Measurements from ENCODE around the gene SMPD3.

The SMPD3 gene

GRCh38 chr16:68460067-68460466 is 11.8 kb upstream of the SMPD3 start:
- TF ChIP-seq TAF1 (IDR thresholded peaks at IDR 0.05; ENCODE audit: borderline replicate concordance, insufficient read depth, low read length) (no peak), SIN3A (IDR thresholded peaks at IDR 0.05; ENCODE audit: borderline replicate concordance, insufficient read depth, low read length) (no peak), FOXP2 (optimal IDR thresholded peaks at IDR 0.05; ENCODE audit: borderline replicate concordance, extremely low read depth, extremely low read length, insufficient read depth) (no peak), REST (IDR thresholded peaks at IDR 0.05; ENCODE audit: insufficient read depth in 1 of 2, low read depth in 2 of 2, low read length in 2 of 2) (no peak), POLR2AphosphoS5 (IDR thresholded peaks at IDR 0.05; ENCODE audit: low read depth, low read length) (no peak)

- TF ChIP-seq POLR2AphosphoS5 (IDR thresholded peaks at IDR 0.05; ENCODE audit: low read depth, low read length) (no peak), TAF1 (IDR thresholded peaks at IDR 0.05; ENCODE audit: borderline replicate concordance, insufficient read depth, low read length) (no peak), SIN3A (IDR thresholded peaks at IDR 0.05; ENCODE audit: borderline replicate concordance, insufficient read depth, low read length) (no peak), FOXP2 (optimal IDR thresholded peaks at IDR 0.05; ENCODE audit: borderline replicate concordance, extremely low read depth, extremely low read length, insufficient read depth) (no peak)
Observed at GRCh38 chr16:68459457-68459856, 11.1 kb upstream of the SMPD3 start.

GRCh38 chr16:68458551-68458950 is 10.2 kb upstream of the SMPD3 start:
- TF ChIP-seq FOXP2 (optimal IDR thresholded peaks at IDR 0.05; ENCODE audit: borderline replicate concordance, extremely low read depth, extremely low read length, insufficient read depth) (no peak), TAF1 (IDR thresholded peaks at IDR 0.05; ENCODE audit: borderline replicate concordance, insufficient read depth, low read length) (no peak), POLR2AphosphoS5 (IDR thresholded peaks at IDR 0.05; ENCODE audit: low read depth, low read length) (no peak), SIN3A (IDR thresholded peaks at IDR 0.05; ENCODE audit: borderline replicate concordance, insufficient read depth, low read length) (no peak), REST (IDR thresholded peaks at IDR 0.05; ENCODE audit: insufficient read depth in 1 of 2, low read depth in 2 of 2, low read length in 2 of 2) (no peak)

GRCh38 chr16:68458101-68458500 is 9.8 kb upstream of the SMPD3 start:
- TF ChIP-seq TAF1 (IDR thresholded peaks at IDR 0.05; ENCODE audit: borderline replicate concordance, insufficient read depth, low read length) (no peak), POLR2AphosphoS5 (IDR thresholded peaks at IDR 0.05; ENCODE audit: low read depth, low read length) (no peak), FOXP2 (optimal IDR thresholded peaks at IDR 0.05; ENCODE audit: borderline replicate concordance, extremely low read depth, extremely low read length, insufficient read depth) (no peak), SIN3A (IDR thresholded peaks at IDR 0.05; ENCODE audit: borderline replicate concordance, insufficient read depth, low read length) (no peak)

- no peak for TF ChIP-seq POLR2AphosphoS5 (IDR thresholded peaks at IDR 0.05; ENCODE audit: low read depth, low read length)
- TF ChIP-seq SIN3A (IDR thresholded peaks at IDR 0.05; ENCODE audit: borderline replicate concordance, insufficient read depth, low read length) = no peak
- no peak for TF ChIP-seq TAF1 (IDR thresholded peaks at IDR 0.05; ENCODE audit: borderline replicate concordance, insufficient read depth, low read length)
- no peak for TF ChIP-seq FOXP2 (optimal IDR thresholded peaks at IDR 0.05; ENCODE audit: borderline replicate concordance, extremely low read depth, extremely low read length, insufficient read depth)
- TF ChIP-seq REST (IDR thresholded peaks at IDR 0.05; ENCODE audit: insufficient read depth in 1 of 2, low read depth in 2 of 2, low read length in 2 of 2) = no peak
Observed at GRCh38 chr16:68455631-68456030, 7.3 kb upstream of the SMPD3 start.

- TF ChIP-seq FOXP2 (optimal IDR thresholded peaks at IDR 0.05; ENCODE audit: borderline replicate concordance, extremely low read depth, extremely low read length, insufficient read depth) (no peak), TAF1 (IDR thresholded peaks at IDR 0.05; ENCODE audit: borderline replicate concordance, insufficient read depth, low read length) (no peak), SIN3A (IDR thresholded peaks at IDR 0.05; ENCODE audit: borderline replicate concordance, insufficient read depth, low read length) (no peak), POLR2AphosphoS5 (IDR thresholded peaks at IDR 0.05; ENCODE audit: low read depth, low read length) (no peak)
Observed at GRCh38 chr16:68454920-68455435, 6.7 kb upstream of the SMPD3 start.
